Right hindlimb (tissue), 1 donor: ENCODE data around the gene OPA1.

ENCODE experiments used
- DNase-seq: peaks from one replicate; pipeline ENCODE4 v3.0.0-alpha.2; 2018

The OPA1 gene

GRCh38 chr3:193592841-193593667 is at the start of gene OPA1:
TSS of gene OPA1 (plus strand) at chr3:193593208. CDS start at chr3:193593378, 170 bp downstream.
- peak; percentile 99 for DNase-seq

- DNase-seq = no peak
Measured at GRCh38 chr3:193544289-193544688, 48.7 kb upstream of the OPA1 start.

- DNase-seq = no peak
Measured at GRCh38 chr3:193545304-193545703, 47.7 kb upstream of the OPA1 start.

- no peak for DNase-seq
Measured at GRCh38 chr3:193546129-193546528, 46.9 kb upstream of the OPA1 start.

GRCh38 chr3:193548406-193548805 is 44.6 kb upstream of the OPA1 start:
- DNase-seq = no peak

- DNase-seq = peak; percentile 31
Measured at GRCh38 chr3:193552923-193553322, 40.1 kb upstream of the OPA1 start.

- DNase-seq = no peak
Measured at GRCh38 chr3:193553586-193553985, 39.4 kb upstream of the OPA1 start.

GRCh38 chr3:193554811-193555210 is 38.2 kb upstream of the OPA1 start, which contains the start of gene ATP13A4:
TSS of gene ATP13A4 (minus strand) at chr3:193554895. CDS start at chr3:193554799, 96 bp downstream.
- DNase-seq = no peak

GRCh38 chr3:193556841-193557240 is 36.2 kb upstream of the OPA1 start:
- no peak for DNase-seq

- no peak for DNase-seq
Measured at GRCh38 chr3:193559100-193559499, 33.9 kb upstream of the OPA1 start.

GRCh38 chr3:193560091-193560490 is 32.9 kb upstream of the OPA1 start:
- no peak for DNase-seq

- no peak for DNase-seq
Measured at GRCh38 chr3:193560870-193561269, 32.1 kb upstream of the OPA1 start.

GRCh38 chr3:193563426-193563825 is 29.6 kb upstream of the OPA1 start:
- no peak for DNase-seq

- no peak for DNase-seq
Measured at GRCh38 chr3:193564012-193564411, 29.0 kb upstream of the OPA1 start.

GRCh38 chr3:193569119-193569518 is 23.9 kb upstream of the OPA1 start:
- no peak for DNase-seq

- peak; percentile 79 for DNase-seq
Measured at GRCh38 chr3:193572426-193572908, 20.5 kb upstream of the OPA1 start.

- no peak for DNase-seq
Measured at GRCh38 chr3:193573403-193574191, 19.4 kb upstream of the OPA1 start.

- DNase-seq = no peak
Measured at GRCh38 chr3:193574488-193575070, 18.4 kb upstream of the OPA1 start.

- no peak for DNase-seq
Measured at GRCh38 chr3:193585530-193585929, 7.5 kb upstream of the OPA1 start.

GRCh38 chr3:193586526-193586925 is 6.5 kb upstream of the OPA1 start:
- DNase-seq = no peak

- DNase-seq = no peak
Measured at GRCh38 chr3:193589129-193589528, 3.9 kb upstream of the OPA1 start.

GRCh38 chr3:193589616-193590015 is 3.4 kb upstream of the OPA1 start:
- DNase-seq = no peak

GRCh38 chr3:193590088-193590856 is 2.7 kb upstream of the OPA1 start:
- no peak for DNase-seq
